ENCODE results near the gene CYP46A1.

CYP46A1 gene

GRCh38 chr14:99689266-99690236 is 5.5 kb downstream of the CYP46A1 start:
- no peak for DNase-seq (ENCODE audit: low spot score)

- no peak for DNase-seq (ENCODE audit: low spot score)
Measured at GRCh38 chr14:99690636-99691035, 6.5 kb downstream of the CYP46A1 start.

- no peak for DNase-seq (ENCODE audit: low spot score)
Measured at GRCh38 chr14:99691111-99691885, 7.2 kb downstream of the CYP46A1 start.

- no peak for DNase-seq (ENCODE audit: low spot score)
Measured at GRCh38 chr14:99693918-99694317, 9.8 kb downstream of the CYP46A1 start.

- DNase-seq (ENCODE audit: low spot score) = no peak
Measured at GRCh38 chr14:99696929-99697328, 12.8 kb downstream of the CYP46A1 start.

GRCh38 chr14:99698236-99698635 is 14.1 kb downstream of the CYP46A1 start:
- no peak for DNase-seq (ENCODE audit: low spot score)

GRCh38 chr14:99698642-99699041 is 14.5 kb downstream of the CYP46A1 start:
- DNase-seq (ENCODE audit: low spot score) = no peak

- no peak for DNase-seq (ENCODE audit: low spot score)
Measured at GRCh38 chr14:99699085-99699760, 15.1 kb downstream of the CYP46A1 start.

- no peak for DNase-seq (ENCODE audit: low spot score)
Measured at GRCh38 chr14:99699861-99700260, 15.8 kb downstream of the CYP46A1 start.

- no peak for DNase-seq (ENCODE audit: low spot score)
Measured at GRCh38 chr14:99700379-99700778, 16.3 kb downstream of the CYP46A1 start.

- DNase-seq (ENCODE audit: low spot score) = no peak
Measured at GRCh38 chr14:99701260-99701659, 17.2 kb downstream of the CYP46A1 start.

GRCh38 chr14:99702115-99702514 is 18.0 kb downstream of the CYP46A1 start:
- no peak for DNase-seq (ENCODE audit: low spot score)

- no peak for DNase-seq (ENCODE audit: low spot score)
Measured at GRCh38 chr14:99703381-99703780, 19.3 kb downstream of the CYP46A1 start.

GRCh38 chr14:99704037-99704436 is 19.9 kb downstream of the CYP46A1 start:
- DNase-seq (ENCODE audit: low spot score) = no peak

- DNase-seq (ENCODE audit: low spot score) = no peak
Measured at GRCh38 chr14:99706107-99706900, 22.2 kb downstream of the CYP46A1 start.

- no peak for DNase-seq (ENCODE audit: low spot score)
Measured at GRCh38 chr14:99707420-99707819, 23.3 kb downstream of the CYP46A1 start.

GRCh38 chr14:99707921-99708320 is 23.8 kb downstream of the CYP46A1 start:
- DNase-seq (ENCODE audit: low spot score) = no peak

- no peak for DNase-seq (ENCODE audit: low spot score)
Measured at GRCh38 chr14:99708449-99708848, 24.4 kb downstream of the CYP46A1 start.

- no peak for DNase-seq (ENCODE audit: low spot score)
Measured at GRCh38 chr14:99713972-99714371, 29.9 kb downstream of the CYP46A1 start.

GRCh38 chr14:99715266-99716000 is 31.3 kb downstream of the CYP46A1 start:
- no peak for DNase-seq (ENCODE audit: low spot score)
